Neural progenitor cell (in vitro differentiated cells): Measurements from ENCODE around the gene PEAK3. TPM values are rescaled to one million over a fixed set of nuclear protein-coding genes. Genes with fewer than 3 reads are reported as not detected.

Source experiments
- DNase-seq: peaks from one replicate; pipeline ENCODE4 v3.0.0-alpha.2; 2016; ENCODE audit warnings: low spot score
- H2AFZ ChIP-seq: fragments of 200-600 bp; sonication (generic); replicated peaks from 2 replicates; pipeline ENCODE4 v1.6.1; 2016; ENCODE audit warnings: antibody characterized with exemption
- H3F3A ChIP-seq: fragments of 200-600 bp; sonication (generic); 2 replicates; pipeline ENCODE4 v1.6.1; 2016; ENCODE audit warnings: antibody characterized with exemption, low read depth
- H3K27ac ChIP-seq: fragments of 200-600 bp; sonication (generic); 2 replicates; pipeline ENCODE4 v1.5.1; 2016; ENCODE audit warnings: mild to moderate bottlenecking
- H3K27me3 ChIP-seq: fragments of 200-600 bp; sonication (generic); 2 replicates; pipeline ENCODE4 v1.6.1; 2016; ENCODE audit warnings: mild to moderate bottlenecking, moderate library complexity
- H3K36me3 ChIP-seq: fragments of 200-600 bp; sonication (generic); 2 replicates; pipeline ENCODE4 v1.5.1; 2016
- H3K4me1 ChIP-seq: fragments of 200-600 bp; sonication (generic); 2 replicates; pipeline ENCODE4 v1.6.1; 2016; ENCODE audit warnings: mixed run types
- H3K4me2 ChIP-seq: fragments of 200-600 bp; sonication (generic); 2 replicates; pipeline ENCODE4 v1.6.1; 2016
- H3K4me3 ChIP-seq: fragments of 200-600 bp; sonication (generic); 2 replicates; pipeline ENCODE4 v1.5.1; 2016
- H3K79me2 ChIP-seq: fragments of 200-600 bp; sonication (generic); 2 replicates; pipeline ENCODE4 v1.6.1; 2016; ENCODE audit warnings: low read depth
- H3K9ac ChIP-seq: fragments of 200-600 bp; sonication (generic); 2 replicates; pipeline ENCODE4 v1.6.1; 2016
- H3K9me3 ChIP-seq: fragments of 200-600 bp; sonication (generic); 2 replicates; pipeline ENCODE4 v1.5.1; 2016; ENCODE audit warnings: low read depth
- H4K20me1 ChIP-seq: fragments of 200-600 bp; sonication (generic); 2 replicates; pipeline ENCODE4 v1.6.1; 2016; ENCODE audit warnings: low read depth
- H3K27ac Mint-ChIP-seq: 3 replicates; pipeline ENCODE4 v1.8.0; 2021; ENCODE audit warnings: mixed read lengths
- H3K27me3 Mint-ChIP-seq: 2 replicates; pipeline ENCODE4 v1.8.0; 2022; ENCODE audit warnings: low read depth, mild to moderate bottlenecking, inconsistent platforms, moderate library complexity, mixed read lengths; ENCODE audit not compliant: insufficient read depth
- H3K36me3 Mint-ChIP-seq: 3 replicates; pipeline ENCODE4 v1.8.0; 2021; ENCODE audit warnings: mixed read lengths
- H3K4me1 Mint-ChIP-seq: 3 replicates; pipeline ENCODE4 v1.8.0; 2021; ENCODE audit warnings: mixed read lengths
- H3K4me3 Mint-ChIP-seq: 3 replicates; pipeline ENCODE4 v1.8.0; 2021; ENCODE audit warnings: mild to moderate bottlenecking, moderate library complexity, mixed read lengths
- H3K9me3 Mint-ChIP-seq: 3 replicates; pipeline ENCODE4 v1.8.0; 2020; ENCODE audit warnings: mixed read lengths
- CTCF ChIP-seq: fragments of 200-600 bp; sonication (generic); IDR thresholded peaks from 2 replicates; pipeline ENCODE4 v1.5.1; 2017; ENCODE audit warnings: antibody characterized with exemption, mild to moderate bottlenecking
- EZH2 ChIP-seq: fragments of 200-600 bp; sonication (generic); IDR thresholded peaks from 2 replicates; pipeline ENCODE4 v1.6.1; 2017; ENCODE audit warnings: antibody characterized with exemption, mild to moderate bottlenecking, moderate library complexity
- EZH2phosphoT487 ChIP-seq: fragments of 200-600 bp; sonication (generic); IDR thresholded peaks from 2 replicates; pipeline ENCODE4 v1.6.1; 2017; ENCODE audit warnings: antibody characterized with exemption
- total RNA-seq: library from RNA; depleted of rRNA; stranded (reverse); fragments of >200 nt; gene quantifications from 2 replicates; pipeline ENCODE4 v1.2.3, GENCODE V29; 2015; ENCODE audit warnings: low replicate concordance

The PEAK3 gene
- total RNA-seq, 1 donor from 2014 or later, result not detected

DNA sequence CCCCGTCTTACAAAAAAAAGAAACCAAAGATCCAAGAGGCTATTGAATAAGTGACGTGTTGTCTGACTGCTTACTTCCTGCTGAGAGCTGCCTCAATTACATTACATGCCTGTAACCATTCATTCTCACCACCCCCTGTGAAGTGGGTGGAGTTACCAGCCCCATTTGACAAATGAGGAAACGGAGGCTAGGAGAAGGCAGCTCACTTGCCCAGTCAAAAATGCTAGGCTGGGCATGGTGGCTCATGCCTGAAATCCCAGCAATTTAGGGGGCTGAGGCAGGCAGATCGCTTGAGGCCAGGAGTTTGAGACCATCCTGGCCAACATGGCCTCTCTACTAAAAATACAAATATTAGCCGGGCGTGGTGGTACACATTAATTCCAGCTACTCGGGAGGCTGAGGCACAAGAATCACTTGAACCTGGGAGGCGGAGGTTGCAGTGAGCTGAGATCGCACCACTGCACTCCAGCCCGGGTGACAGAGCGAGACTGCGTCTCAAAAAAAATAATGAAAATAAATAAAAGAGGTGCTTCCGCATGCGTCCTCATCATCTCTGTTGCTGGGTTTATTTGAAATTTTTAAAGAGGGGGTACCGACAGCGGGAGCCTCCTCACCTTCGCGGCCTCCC, 45.9 kb upstream of the PEAK3 start:
- peak overlapping the region; percentile 74 for H3K9ac ChIP-seq
- peak overlapping the region; percentile 76 for H3K4me3 ChIP-seq
- H3K27me3 ChIP-seq, result no peaks in the 10 kb centered on the region
- Mint-ChIP-seq H3K36me3 (peaks cover 3% of the 10 kb centered on the region), H3K4me3 (peak overlapping the region; percentile 94), H3K27ac (peak overlapping the region; percentile 96), H3K9me3 (no peaks in the 10 kb centered on the region), H3K27me3 (peaks cover 10% of the 10 kb centered on the region), H3K4me1 (peaks cover 58% of the 10 kb centered on the region)
- H4K20me1 ChIP-seq, result peaks cover 55% of the 10 kb centered on the region
- H3K4me2 ChIP-seq, result peak overlapping the region; percentile 99
- TF ChIP-seq EZH2phosphoT487 (no peak), EZH2 (no peak), CTCF (no peak)
- peak; percentile 80 for DNase-seq
- no peak overlapping the region for H2AFZ ChIP-seq
- no peaks in the 10 kb centered on the region for H3K36me3 ChIP-seq
- H3K9me3 ChIP-seq, result no peaks in the 10 kb centered on the region
- peak overlapping the region; percentile 63 for H3K27ac ChIP-seq
- H3K79me2 ChIP-seq, result peaks cover 64% of the 10 kb centered on the region
- H3F3A ChIP-seq, result peaks cover 45% of the 10 kb centered on the region
- H3K4me1 ChIP-seq, result peaks cover 29% of the 10 kb centered on the region

- peaks cover 3% of the 10 kb centered on the region for H3K36me3 Mint-ChIP-seq
- peaks cover 54% of the 10 kb centered on the region for H3K4me1 Mint-ChIP-seq
- peaks cover 42% of the 10 kb centered on the region for H3F3A ChIP-seq
- H3K27ac ChIP-seq, result no peak overlapping the region
- no peaks in the 10 kb centered on the region for H3K27me3 ChIP-seq
- peaks cover 55% of the 10 kb centered on the region for H3K79me2 ChIP-seq
- no peaks in the 10 kb centered on the region for H3K36me3 ChIP-seq
- peaks cover 24% of the 10 kb centered on the region for H3K4me1 ChIP-seq
- H4K20me1 ChIP-seq, result peaks cover 46% of the 10 kb centered on the region
- peak overlapping the region; percentile 94 for H3K4me3 Mint-ChIP-seq
- no peaks in the 10 kb centered on the region for H3K9me3 ChIP-seq
- no peak overlapping the region for H2AFZ ChIP-seq
- H3K9me3 Mint-ChIP-seq, result no peaks in the 10 kb centered on the region
- H3K27ac Mint-ChIP-seq, result no peak overlapping the region
- peaks cover 10% of the 10 kb centered on the region for H3K27me3 Mint-ChIP-seq
- H3K9ac ChIP-seq, result no peak overlapping the region
- H3K4me2 ChIP-seq, result peak overlapping the region; percentile 99
- H3K4me3 ChIP-seq, result peak overlapping the region; percentile 76
- TF ChIP-seq CTCF (no peak), EZH2phosphoT487 (no peak), EZH2 (no peak)
- DNase-seq, result no peak
Measured at GRCh38 chr19:2326699-2327360, 44.9 kb upstream of the PEAK3 start.

- Mint-ChIP-seq H3K27ac (peak overlapping the region; percentile 64), H3K36me3 (peaks cover 3% of the 10 kb centered on the region), H3K9me3 (no peaks in the 10 kb centered on the region), H3K4me3 (peak overlapping the region; percentile 94), H3K27me3 (peaks cover 10% of the 10 kb centered on the region), H3K4me1 (peaks cover 40% of the 10 kb centered on the region)
- no peaks in the 10 kb centered on the region for H3K36me3 ChIP-seq
- peaks cover 41% of the 10 kb centered on the region for H3K79me2 ChIP-seq
- peak overlapping the region; percentile 13 for H3K27ac ChIP-seq
- H3K4me3 ChIP-seq, result no peak overlapping the region
- H3K27me3 ChIP-seq, result no peaks in the 10 kb centered on the region
- no peak overlapping the region for H2AFZ ChIP-seq
- H3K4me1 ChIP-seq, result peaks cover 10% of the 10 kb centered on the region
- H3K9me3 ChIP-seq, result no peaks in the 10 kb centered on the region
- no peak overlapping the region for H3K9ac ChIP-seq
- H3K4me2 ChIP-seq, result no peak overlapping the region
- H4K20me1 ChIP-seq, result peaks cover 32% of the 10 kb centered on the region
- no peak for TF ChIP-seq CTCF
- TF ChIP-seq EZH2, result no peak
- TF ChIP-seq EZH2phosphoT487, result no peak
- no peak for DNase-seq
- peaks cover 28% of the 10 kb centered on the region for H3F3A ChIP-seq
Measured at GRCh38 chr19:2325281-2326046, 43.5 kb upstream of the PEAK3 start.
